HG02571 (cell line): ENCODE measurements around the gene TNK2.
"Not testable (repeated sequence)": the region's sequence is repeated elsewhere in the genome, so short reads cannot be mapped to it uniquely, and the experiment has no call there.

Source experiments
- ATAC-seq: cut with Tn5 transposase; IDR thresholded peaks from one replicate; pipeline ENCODE4 v1.9.1; 2021; ENCODE audit warnings: mild to moderate bottlenecking, moderate library complexity; ENCODE audit not compliant: unreplicated experiment

Gene TNK2

GRCh38 chr3:195918176-195918575 is 9.8 kb upstream of the TNK2 start:
- ATAC-seq: no peak

- ATAC-seq: no peak
Measured at GRCh38 chr3:195916991-195917390, 8.6 kb upstream of the TNK2 start.

GRCh38 chr3:195916291-195916690 is 7.9 kb upstream of the TNK2 start:
- no peak for ATAC-seq

DNA sequence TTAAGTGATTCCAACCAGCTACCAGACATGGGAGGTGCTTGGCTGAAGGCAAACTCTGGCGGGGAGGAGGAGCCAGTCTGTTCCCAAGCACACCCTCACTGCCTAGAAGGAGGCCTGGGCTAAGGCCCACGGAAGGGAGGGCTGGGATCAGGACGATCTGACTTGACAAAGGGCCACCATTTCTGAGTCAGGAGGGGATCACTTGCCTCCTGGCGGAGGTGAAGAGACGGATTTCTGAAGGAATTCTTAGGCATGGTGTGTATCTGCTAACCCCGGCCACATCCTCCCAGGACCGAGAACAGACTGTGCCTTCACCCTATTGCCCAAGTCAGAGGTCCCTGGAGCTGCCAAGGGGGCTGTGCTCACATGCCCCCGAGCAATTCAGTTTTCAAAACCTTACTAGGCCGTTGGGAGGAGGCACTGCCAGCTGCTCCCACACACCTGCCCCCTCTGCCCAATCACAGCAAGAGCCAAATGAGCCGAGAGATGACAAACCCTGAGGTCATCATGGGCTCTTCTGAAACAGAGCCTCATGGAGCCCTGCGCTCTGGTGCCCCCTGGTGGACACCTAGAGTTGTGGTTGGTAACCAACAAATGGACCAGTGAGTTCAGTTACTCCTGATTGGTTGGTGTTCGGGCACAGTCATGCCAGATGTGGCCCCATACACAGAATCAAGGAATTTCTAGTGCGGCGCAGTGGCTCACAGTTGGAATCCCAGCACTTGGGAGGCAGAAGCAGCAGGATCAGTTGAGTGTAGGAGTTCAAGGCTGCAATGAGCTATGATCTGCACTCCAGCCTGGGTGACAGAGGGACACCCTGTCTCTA is 6.5 kb upstream of the TNK2 start:
- ATAC-seq: peak; percentile 76

- ATAC-seq: not testable (repeated sequence)
Measured at GRCh38 chr3:195914146-195914545, 5.8 kb upstream of the TNK2 start.

DNA sequence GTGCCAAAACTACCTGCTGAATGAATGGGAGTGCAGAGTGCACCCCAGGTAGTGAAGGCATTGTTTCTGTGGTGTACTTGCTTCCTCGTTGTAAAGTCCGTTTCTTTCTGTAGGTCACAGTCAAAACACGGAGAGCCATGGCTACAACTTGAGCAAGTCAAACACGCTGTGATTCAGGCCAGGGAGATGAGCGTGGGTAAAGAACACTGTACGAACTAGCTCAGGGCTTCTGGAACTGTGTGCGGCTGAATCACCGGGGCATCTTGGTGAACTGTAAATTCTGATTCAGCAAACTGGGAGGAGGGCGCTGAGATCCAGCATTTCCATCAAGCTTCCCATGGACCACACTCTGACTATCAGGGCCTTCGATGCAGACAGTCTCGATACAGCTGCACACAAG is 5.0 kb upstream of the TNK2 start:
- no peak for ATAC-seq

- no peak for ATAC-seq
Measured at GRCh38 chr3:195911946-195912270, 3.6 kb upstream of the TNK2 start.

- no peak for ATAC-seq
Measured at GRCh38 chr3:195911041-195911945, 2.9 kb upstream of the TNK2 start.

DNA sequence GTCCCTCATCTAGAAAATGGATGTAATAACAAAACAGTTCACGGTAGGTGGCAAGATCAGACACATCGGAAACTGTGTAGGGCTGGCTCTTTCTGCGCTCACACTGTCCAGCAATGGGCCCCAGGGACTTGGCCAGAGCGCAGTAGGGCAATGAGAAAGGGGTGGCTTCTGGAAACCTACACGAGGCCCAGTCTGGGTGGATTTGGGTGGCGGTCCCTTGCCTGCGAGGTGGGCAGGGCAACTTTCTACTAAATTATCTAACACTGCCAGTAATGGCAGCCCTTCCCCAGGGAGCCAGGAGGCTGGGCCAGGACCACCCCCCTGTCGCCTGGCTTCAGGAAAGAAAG is 2.1 kb upstream of the TNK2 start:
- ATAC-seq: no peak

GRCh38 chr3:195909644-195910498 is 1.5 kb upstream of the TNK2 start:
- ATAC-seq: peak; percentile 43

DNA sequence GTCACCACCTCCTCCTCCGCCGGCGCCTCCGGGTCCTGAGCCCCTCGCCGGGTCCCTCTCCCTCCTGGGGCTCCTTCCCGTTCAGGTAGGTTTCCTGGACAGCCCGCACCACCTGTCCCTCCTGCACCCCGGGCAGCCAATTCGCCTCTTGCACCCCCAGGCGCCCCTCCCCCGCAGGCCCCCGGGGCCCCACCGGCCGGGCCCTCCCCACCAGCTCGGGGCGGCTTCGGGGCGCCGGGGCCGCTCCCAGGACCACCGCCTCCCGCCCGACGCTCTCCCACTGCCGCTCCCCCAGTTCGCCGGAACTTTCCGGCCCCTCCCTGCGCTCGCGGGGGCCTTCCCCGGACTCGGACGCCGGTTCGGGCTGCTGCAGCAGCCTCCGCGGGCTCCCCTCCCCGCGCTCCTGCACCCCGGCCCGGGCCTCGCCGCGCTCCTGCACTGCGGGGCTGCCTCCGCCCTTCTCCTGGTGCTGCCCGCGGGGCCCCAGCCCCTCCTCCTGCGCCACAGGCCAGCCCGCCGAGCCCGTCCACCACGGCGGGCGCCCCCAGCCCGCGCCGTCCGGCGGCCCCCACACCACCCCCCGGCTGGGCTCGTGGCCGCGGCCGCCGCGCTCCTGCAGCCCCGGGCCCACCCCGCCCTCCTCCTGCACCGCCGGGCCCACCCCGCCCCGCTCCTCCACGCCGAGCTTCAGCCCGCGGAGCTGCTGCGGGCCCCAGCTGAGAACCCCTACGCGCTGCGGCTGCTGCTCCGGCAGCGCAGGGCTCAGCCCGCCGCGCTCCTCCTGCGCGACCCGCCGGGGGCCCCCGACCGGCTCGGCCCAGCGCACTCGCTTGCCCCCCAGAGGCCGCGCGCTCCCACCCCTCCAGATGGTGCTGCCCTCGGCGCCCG is 587 bp upstream of the TNK2 start:
- peak; percentile 23 for ATAC-seq

DNA sequence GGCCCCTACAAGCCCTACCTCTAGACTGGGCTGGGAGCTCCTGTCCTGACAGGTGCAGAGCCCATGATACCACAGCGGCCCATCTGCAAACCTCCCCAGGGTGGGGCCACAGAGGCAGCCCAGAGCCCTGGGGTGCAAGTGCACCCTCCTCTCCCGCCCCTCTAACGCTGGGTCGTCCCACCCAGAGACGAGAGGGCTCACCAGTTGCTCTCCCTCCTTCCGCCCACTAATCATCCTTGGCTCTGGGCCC is 742 bp downstream of the TNK2 start:
- ATAC-seq: peak; percentile 21

- no peak for ATAC-seq
Measured at GRCh38 chr3:195906865-195907683, 1.3 kb downstream of the TNK2 start.

DNA sequence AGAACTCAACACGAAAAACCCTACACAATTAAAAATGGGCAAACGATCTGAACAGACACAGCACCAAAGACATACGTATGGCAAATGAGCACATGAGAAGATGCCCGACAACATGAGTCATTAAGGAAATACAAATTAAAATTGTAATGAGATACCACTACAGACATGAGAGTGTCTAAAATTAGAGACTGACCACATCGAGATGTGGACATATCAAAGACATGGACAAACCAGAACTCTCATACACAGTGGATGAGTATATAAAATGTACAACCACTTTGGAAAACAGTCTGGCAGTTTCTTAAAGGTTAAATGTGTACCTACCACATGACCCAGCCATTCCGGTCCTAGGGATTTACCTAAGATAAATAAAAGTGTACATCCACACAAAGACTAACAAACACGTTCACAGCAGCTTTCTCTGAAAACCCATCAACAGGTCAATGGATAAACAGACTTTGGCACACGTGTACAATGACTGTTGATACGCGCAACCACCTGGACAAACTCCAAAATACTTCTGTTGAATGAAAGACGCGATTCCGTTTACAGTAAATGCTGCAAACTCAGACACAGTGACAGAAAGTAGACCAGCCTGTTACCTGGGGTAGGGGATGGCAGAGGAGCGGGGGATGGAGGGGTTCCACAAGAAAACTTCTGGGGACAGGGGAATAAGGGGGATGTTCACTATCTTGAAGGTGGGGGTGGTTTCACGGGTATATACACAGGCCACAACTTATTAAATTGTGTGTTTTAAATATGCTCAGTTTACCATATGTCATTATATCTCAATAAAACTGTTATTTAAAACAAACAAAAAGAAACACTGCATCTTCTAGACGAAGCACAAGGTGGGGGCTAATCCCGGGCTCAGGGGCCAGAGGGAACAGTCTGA is 2.1 kb downstream of the TNK2 start:
- ATAC-seq: no peak

DNA sequence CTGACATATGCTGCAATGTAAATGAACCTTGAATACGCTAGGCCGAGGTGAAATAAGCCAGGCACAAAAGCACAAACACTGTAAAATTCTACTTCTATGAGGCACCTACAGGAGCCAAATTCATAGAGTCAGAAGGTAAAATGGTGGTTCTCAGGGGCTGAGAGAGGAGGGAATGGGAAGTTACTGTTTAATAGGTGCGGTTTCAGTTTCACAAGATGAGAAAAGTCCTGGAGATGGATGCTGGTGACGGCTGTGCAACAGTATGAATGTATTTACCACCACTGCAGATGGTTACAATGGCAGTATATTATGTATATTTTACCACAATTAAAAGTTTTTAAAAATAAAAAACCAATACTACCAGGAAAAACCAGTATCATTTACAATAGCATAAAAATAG is 4.0 kb downstream of the TNK2 start:
- ATAC-seq: no peak

- ATAC-seq: no peak
Measured at GRCh38 chr3:195903950-195904290, 4.4 kb downstream of the TNK2 start.

GRCh38 chr3:195902634-195903033 is 5.7 kb downstream of the TNK2 start:
- ATAC-seq: not testable (repeated sequence)

GRCh38 chr3:195901836-195902585 is 6.3 kb downstream of the TNK2 start:
- ATAC-seq: not testable (repeated sequence)
